Stimulated activated CD4-positive, alpha-beta T cell treated with anti-CD3 and anti-CD28 coated beads, Interleukin-12 subunit alpha, Interleukin-12 subunit beta, amount 100 ng/mL, for 24 hours (primary cell): ENCODE results near the gene APOBEC3B.
"Not testable (repeated sequence)": the region's sequence is repeated elsewhere in the genome, so short reads cannot be mapped to it uniquely, and the experiment has no call there.

ENCODE experiments used
- DNase-seq, 2 experiments: peaks; one replicate each; pipeline ENCODE4 v3.0.0-alpha.2; 2020; ENCODE audit warnings: low read depth in 2 of 2

Gene APOBEC3B

DNA sequence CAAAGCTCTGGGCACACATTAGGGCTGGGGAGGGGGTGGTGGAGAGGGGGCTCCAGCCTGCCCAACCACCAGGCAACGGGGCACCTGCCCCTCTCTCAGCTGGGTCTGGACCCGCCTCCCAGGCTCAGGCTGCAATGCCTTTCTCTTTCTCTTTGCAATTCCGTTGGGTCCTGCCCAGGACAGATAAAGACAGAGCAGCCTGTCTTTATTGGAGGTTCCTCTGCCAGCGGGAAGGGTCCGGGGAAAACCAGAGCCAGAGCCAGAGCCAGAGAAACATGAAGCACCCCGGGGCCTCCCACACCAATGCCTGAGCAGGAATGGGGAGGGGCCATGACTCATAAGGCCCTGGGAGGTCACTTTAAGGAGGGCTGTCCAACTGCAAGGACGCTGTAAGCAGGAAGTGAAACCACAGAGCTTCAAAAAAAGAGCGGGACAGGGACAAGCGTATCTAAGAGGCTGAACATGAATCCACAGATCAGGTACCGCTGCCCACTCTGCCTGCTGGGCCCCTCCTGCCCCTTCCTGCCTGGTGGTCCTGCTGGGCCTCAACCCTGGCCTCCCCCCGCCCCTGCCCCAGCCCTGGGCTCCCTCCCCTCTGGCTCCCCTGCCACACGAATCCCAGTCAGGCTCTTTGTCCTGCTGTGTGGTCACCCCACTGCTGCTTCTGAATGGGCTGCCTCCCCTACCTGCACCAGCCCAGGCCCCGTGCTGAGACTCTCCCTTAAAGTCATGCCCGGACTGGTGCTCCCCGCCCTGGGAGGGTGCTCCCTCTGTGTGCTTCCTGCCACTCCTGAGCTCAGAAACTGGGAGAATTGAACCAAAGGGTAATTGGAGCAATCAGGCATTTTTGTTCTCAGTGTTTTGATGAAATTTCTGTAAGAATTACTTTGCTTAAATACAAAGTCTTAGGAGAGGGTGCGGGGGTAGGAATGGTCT lies at the start of gene APOBEC3B:
Gene APOBEC3B (plus strand): TSS at position 356 of the 936 bp plus-strand sequence. CDS start 107 bp downstream, at position 463.
- DNase-seq: peak; percentile 34 to 60

DNA sequence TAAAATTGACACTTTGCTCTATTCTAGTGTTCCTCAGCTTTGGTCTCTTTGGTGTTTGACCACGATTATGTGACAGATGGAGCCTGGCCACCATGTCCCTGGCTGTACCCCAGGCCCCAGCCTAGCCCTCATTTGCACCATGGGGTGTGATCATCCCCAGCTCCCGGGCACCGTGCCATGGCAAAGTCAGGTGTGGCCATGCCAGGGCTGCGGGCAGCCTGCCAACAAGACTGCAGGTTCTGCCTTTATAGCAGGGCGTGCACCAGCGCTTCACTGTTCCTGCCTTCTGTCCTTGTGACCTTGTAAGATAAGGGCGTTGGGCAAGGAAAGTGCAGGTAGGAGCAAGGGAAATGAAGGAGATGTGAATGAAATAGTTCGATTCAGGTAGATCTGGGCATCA lies 47.1 kb upstream of the APOBEC3B start:
- no peak for DNase-seq

DNA sequence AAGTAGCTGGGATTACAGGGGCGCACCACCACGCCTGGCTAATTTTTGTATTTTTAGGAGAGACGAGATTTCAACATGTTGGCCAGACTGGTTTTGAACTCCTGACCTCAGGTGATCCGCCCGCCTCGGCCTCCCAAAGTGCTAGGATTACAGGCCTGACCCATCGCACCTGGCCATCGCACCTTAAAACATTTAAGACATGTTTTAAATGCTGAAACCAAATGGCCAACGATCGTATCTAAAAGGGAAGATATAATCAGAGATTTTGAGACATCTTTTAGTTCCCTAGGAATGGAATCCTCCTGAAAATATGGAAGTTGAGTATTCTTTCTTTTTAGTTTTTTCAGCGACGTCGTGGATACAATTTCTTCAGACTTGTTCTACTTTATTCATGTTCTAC lies 46.5 kb upstream of the APOBEC3B start:
- DNase-seq: no peak

DNA sequence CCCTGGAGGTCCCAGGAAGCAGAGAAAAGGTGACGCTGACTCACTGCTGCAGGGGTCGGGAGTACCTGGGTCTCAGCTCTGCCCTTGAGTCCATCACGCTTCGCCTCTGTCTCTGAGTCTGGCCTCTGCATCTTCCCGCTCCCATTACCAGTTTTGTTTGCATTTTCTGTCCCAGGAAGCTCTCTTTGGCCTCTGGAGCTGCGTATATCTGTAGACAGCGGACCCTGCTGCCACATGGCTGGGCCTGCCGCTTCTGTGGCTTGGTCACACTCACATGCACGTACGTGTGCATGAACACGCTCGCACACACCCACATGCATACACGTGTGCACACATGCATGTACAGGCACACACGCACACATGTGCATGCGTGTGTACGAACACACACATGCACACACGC lies 45.6 kb upstream of the APOBEC3B start:
- no peak for DNase-seq

DNA sequence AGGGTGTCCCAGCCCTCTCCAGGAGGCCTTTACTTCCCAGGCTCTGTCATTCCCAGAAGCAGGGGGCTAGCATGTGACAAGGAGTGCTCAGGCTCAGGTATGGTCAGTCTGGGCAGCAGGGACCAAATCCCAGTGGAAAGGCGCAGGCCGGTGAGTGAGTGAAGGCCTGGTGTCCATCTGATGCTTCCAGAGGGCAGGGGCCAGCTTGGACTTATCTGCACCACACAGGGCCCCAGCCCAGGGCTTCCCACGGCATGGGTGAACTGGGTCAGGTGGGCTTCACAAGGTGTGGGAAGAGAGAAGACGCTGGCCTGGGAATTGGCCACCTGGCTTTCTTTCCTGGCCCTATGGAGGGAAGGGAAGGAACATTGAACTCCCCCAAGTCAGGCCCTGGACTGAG lies 45.1 kb upstream of the APOBEC3B start:
- DNase-seq: no peak

DNA sequence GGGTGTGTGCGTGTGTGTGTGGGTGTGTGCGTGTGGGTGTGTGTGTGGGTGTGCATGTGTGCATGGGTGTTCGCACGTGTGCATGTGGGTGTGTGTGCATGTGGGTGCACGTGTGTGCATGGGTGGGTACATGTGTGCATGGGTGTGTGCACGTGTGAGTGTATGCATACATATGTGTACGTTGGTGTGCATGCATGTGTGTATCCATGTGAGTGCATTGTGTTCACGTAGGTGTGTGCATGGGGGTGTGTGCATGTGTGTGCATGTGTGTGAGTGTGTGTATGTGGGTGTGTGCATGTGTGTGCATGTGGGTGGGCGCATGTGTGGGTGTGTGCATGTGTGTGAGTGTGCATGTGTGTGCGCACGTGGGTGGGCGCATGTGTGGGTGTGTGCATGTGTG lies 44.6 kb upstream of the APOBEC3B start:
- DNase-seq: no peak

DNA sequence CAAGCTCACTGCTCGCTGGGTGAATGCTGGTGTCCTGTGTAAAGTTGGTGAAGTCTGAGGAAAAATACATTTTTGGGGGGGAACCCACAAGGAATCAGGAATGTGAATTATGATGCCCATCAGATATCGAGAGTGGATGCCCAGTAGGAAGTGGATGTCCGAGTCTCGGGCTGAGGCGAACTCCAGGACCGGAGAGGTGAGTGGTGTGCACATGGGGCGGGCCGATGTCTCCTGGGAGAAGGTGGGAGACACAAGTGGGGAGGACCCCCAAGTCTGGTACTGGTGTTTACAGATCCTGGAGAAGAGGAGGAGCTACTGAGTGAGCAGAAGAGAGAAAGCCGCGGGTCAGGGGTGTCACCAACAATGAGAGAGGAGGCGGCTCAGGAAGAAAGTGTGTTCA lies 43.9 kb upstream of the APOBEC3B start:
- no peak for DNase-seq

DNA sequence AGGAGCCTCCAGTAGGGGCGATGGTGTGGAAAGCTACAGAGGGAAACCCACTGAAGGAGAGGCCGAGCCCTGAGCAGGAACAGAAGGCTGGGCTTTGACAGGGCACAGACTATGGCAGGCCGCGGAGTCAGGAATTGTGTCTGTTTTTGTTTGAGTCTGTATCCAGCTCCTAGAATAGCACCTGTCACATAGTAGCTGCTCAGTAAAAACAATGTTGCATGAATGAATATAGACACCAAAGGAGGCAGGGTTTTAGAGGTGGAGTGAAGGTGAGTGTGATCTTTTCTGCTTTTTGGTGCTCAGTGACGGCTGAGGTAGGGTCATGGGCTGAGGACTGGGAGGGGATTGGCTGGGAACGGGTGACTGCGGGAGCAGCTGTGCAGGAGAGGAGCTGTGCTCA lies 43.2 kb upstream of the APOBEC3B start:
- DNase-seq: no peak

DNA sequence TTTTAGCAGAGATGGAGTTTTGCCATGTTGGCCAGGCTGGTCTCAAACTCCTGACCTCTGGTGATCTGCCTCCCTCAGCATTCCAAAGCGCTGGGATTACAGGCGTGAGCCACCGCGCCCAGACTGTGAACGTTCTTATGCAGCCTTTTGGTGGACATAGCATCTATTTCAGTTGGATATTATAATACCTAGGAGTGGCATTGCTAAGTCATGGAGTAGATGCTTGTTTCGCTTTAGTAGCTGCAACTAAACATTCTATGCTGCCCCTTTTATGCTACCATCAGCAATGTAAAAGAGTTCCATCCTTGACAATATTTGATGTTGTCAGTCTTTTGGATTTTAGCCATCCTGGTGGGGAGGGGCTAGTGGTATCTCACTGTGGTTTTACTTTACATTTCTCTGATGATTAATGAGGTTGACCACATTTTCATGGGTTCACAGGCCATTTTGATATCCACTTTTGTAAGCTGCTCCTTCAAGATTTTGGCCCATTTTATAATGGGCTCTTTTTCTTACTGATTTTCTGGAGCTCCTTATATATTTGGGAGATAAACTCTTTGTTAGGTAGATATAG lies 41.2 kb upstream of the APOBEC3B start:
- no peak for DNase-seq

DNA sequence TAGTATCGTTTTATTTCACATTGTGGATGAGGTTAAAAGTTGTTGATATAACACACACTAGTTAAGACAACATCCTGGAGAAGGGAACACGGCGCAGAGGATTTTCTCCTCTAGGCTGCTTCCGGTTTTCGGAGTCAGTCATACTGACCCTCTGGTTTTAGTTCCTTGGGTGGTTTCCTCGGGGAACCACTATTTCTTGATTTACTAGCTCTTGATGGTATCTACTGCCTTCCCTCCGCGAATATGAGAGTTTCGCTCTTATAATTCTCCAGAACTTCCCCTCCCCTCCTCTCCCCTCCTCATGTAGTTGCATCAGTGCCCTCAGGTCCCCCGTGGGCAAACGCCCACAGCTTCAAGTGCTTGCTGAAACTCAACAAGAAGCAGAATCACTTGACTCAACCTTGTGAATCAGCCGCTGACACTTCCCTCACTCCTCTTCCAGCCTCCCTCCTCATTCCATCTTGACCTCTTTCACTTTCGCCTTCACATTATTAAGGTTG lies 40.6 kb upstream of the APOBEC3B start:
- peak; percentile 61 to 67 for DNase-seq

DNA sequence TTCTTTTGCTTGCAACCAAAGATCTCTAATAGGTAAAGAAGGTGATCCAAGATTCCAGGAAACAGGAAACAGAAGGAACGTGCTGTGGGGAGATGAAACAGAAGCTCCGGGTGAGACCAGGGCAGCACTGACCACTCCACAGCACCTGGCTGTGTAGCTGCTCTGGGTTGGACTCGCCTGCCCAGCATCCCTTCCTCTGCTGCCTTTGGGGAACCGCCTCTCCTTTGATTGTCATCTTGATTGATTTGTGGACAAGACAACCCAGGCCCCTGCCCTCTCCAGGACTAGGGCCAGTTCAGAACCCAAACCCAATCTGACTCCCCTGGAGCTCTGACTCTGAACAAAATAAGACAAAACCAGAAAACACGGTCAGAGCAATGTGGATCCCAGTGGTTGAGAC lies 39.4 kb upstream of the APOBEC3B start:
- DNase-seq: no peak

DNA sequence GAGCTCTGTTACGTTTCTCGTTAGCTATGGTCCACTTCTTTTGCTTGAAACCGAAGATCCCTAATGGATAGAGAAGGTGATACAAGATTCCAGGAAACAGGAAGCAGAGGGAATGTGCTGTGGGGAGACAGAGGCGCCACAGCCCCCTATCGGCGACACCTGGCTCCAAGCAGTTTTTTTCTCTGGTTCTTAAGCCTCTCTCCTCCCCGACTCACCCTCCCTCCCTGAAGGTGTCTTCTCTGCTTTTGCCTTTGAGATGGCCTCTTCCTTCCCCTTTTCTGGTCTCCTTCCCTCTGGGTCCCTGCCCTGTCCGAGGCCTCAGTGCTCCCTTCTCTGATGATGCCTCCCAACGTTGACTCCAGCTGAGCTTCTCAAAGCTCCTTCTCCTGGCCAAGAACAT lies 38.9 kb upstream of the APOBEC3B start:
- DNase-seq: no peak

DNA sequence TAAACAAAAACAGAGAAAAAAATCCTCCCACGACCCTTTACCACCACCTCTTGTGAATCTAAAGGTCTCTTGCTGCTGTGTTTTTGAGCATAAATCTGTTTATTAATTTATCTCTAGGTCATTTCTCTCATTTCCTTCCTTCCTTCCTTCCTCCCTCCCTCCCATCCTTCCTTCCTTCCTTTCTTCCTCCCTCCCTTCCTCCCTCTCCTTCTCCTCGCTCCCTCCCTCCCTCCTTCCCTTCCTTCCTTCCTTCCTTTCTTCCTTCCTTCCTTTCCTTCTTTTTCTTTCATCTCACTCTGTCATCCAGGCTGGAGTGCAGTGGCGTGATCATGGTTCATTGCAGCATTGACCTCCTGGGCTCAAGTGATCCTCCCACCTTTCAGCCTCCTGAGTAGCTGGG lies 38.3 kb upstream of the APOBEC3B start:
- no peak for DNase-seq

DNA sequence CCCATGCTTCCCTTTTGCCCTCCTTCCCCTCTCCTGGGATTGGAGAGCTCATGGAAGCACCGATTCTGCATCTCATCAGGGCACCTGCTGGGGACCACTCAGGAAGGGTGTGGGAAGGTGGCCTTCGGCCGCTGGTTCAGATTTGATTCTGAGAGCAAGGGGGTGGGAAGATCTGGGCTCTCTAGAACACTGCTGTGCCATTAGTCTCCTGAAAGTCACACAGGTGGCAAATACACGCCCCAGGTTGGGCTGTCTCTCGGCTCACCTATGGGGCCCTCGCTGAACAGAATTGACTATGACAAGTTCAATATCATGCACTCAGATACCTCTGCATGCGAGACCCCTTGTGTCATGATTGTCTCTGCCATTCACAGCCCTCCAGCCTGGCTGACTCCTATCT lies 37.5 kb upstream of the APOBEC3B start:
- DNase-seq: no peak

DNA sequence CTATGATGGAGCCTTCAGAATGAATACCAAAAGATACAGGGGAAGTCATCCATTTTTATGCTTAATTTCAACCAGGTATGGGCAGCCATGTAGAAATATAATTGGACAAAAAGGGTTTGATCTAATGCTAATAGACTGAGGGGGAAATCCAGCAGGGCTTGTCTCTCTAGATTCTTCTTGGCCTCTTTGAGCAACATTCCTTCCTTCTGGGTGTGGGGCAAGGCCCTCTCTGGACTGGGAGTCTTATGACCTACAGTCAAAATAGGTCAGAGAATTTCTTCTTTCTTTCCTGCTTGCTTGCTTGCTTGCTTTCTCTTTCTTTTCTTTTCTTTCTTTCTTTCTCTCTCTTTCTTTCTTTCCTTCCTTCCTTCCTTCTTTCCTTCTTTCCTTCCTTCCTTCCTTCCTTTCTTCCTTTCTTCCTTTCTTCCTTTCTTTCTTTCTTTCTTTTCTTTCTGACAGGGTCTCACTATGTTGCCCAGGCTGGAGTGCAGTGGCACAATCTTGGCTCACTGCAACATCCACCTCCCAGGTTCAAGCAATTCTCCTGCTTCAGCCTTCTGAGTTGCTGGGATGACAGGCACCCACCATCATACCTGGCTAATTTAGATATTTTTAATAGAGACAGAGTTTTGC lies 36.3 kb upstream of the APOBEC3B start:
- DNase-seq: not testable (repeated sequence)

DNA sequence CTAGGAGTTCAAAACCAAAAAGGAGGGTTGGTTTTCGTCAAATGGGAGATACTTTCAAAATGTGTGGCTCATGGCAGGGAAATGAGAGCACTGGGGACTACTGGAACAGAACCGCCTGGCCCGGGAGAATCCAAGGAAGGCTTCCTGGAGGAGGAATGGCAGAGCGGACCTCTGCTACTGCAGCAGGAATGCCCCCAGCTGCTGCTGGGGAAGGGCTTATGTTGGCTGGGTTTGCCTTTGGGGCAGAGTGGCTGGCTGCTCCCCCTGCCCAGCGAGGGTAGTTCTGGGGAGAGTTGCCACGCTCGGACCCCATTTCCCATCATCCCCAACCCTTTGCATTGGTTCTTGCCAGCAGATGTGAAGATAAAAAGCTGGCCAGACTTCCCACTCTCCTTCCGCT lies 35.4 kb upstream of the APOBEC3B start:
- DNase-seq: no peak

DNA sequence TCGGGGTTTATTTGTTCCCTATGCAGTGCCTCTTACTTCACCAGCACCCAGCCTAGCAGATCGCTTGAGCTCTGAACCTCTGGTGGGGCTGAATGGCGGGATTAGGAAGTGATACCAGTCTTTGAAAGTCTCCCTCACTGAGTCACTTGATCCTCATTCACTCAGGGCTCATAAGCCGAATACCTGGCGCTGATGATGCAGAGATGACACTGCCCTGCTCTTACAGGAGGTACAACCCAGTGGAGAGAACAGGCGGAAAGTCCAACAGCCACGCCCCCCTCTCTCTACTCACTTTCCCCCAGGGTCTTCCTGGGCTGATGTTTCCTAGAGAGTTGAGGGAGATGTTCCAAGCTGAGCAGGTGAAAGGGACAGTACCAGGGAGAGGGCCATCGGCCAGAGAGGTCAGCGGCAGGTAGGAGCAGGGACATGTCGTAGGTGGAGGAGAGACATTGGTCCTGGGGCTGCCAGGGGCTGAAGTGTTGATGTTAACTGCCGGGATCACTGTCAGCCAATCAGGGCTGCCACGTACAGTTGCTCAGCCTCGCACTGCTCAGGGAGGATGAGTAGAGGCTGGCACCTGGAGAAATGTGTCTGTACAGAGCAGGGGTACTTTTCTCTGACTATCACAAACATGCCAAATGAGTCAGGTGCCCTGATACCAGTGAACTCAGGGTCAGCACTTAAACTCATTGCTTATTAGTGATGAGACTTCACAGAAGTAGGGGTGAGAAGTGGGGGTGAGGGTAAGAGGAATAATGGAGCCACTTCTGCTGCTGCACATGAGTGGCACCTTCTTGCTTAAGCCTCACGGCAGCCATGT lies 34.6 kb upstream of the APOBEC3B start:
- no peak for DNase-seq

DNA sequence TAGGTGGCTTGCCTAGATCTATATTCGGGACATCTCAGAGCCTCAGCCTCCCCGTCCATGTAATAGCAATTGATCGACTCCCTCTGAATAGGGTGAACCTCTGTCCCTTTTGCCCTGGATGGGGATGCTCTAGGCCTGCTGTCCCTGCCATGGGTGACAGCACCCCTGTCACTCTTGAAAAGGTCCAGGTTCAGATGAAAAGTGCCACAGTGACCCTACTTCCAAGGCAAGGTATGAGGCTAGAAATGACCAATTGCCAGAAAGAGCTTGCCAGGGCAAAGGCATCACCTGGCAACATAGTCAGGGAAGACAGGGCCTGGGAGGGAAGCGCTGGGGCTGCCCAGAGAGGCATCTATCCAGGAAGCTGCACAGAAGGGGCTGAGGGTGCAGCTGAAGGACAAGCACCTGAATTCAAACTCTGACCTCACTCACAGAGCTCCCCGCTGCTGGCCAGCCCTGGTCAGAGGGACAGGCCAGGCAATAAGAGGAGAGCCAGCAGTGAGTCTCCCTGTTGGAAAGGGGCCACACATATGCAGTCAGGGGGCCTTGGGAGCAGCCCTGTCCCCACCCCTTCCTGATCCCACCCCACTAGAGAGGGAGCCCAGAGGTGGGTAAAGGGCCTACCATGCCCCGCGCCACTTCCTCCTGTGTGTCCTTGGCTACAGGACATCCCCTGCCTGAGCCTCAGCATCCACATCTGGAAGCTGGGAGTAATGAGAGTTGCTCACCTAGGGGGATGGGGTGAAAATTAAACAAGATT lies 33.8 kb upstream of the APOBEC3B start:
- no peak for DNase-seq

DNA sequence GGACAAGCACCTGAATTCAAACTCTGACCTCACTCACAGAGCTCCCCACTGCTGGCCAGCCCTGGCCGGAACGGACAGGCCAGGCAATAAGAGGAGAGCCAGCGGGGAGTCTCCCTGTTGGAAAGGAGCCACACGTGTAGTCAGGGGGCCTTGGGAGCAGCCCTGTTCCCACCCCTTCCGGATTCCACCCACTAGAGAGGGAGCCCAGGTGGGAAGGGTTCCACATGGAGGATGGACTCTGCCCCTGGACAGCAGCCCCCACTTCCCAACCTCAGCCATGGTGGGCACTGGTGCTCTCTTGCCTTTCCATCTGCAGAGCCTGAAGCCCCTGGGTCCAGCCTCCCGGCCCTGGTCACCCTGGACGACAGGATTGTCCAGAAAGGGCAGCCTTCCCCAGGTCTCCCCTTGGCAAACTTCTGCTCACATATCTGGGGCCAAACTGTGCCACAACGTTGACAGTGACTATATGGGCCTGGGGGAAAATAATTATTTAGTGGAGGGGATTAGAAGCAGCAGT lies 32.2 kb upstream of the APOBEC3B start:
- DNase-seq: no peak

DNA sequence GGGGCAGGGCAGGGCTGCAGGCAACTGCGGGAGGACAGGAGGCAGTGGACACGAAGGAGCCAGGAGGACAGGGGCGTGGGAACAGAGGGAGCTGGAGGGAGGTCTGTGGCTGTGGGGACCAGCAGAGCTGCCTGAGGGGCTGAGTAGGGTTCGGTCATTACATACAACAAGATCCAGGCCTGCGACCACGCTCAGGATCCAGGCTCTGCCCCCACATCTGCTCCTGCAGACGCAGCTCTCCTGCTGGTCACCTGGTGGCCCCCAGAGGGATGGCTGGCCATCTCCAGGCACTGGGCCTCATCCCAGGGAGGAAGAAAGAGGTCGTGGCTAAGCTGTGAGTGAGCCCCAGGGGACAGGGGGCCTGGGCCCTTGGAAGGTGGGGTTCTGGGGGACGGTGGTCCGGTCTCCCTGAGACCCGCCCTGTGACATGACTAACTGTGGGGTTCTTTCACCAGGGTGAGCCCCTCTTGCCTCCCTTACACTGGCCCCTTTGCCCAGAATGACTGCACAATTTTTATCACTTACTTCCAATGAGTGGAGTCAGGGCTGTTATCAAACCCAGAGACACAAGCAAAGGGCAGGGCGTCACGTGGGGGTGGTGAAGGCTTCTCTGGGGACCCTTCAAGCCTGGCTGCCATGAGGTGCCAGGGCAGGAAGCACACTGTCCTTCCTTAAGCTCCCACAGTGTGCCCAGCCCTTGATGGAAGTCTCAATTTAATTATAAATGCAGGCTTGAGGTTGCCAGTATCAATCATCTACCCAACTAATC lies 31.4 kb upstream of the APOBEC3B start:
- no peak for DNase-seq
